GM21825 (cell line): ENCODE results near the gene ATRNL1.
A peak's percentile ranks its signal among the peaks of the same experiment; 100 is the strongest.
"Not testable (repeated sequence)": the region's sequence is repeated elsewhere in the genome, so short reads cannot be mapped to it uniquely, and the experiment has no call there.

Experiments
- ATAC-seq: cut with Tn5 transposase; IDR thresholded peaks from one replicate; pipeline ENCODE4 v1.9.1; 2021; ENCODE audit warnings: mild to moderate bottlenecking, moderate library complexity; ENCODE audit not compliant: unreplicated experiment

ATRNL1 gene

GRCh38 chr10:115209133-115209532 is 116.0 kb downstream of the ATRNL1 start:
- peak; percentile 49 for ATAC-seq

DNA sequence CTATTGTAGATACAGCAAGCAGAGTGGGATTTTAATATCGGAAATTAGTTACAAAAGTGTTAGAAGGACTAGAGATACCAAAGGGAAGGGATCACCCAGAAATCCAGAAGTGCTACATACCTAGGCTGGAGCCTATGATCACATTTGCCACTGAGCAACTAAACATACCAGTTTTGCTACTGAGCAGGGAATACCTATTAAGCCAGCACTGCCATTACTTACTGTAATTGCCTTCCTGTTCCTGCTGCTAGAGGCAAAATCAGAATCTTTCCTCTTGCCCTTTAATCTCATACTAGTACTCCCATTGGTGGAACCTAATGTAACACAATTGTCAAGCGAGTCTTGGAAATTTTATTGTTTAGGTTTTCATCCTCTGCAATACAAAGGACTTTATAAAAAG is 121.7 kb downstream of the ATRNL1 start:
- no peak for ATAC-seq

GRCh38 chr10:115219203-115219602 is 126.0 kb downstream of the ATRNL1 start:
- no peak for ATAC-seq

- no peak for ATAC-seq
Observed at GRCh38 chr10:115222039-115222438, 128.9 kb downstream of the ATRNL1 start.

- ATAC-seq: no peak
Observed at GRCh38 chr10:115239761-115240160, 146.6 kb downstream of the ATRNL1 start.

DNA sequence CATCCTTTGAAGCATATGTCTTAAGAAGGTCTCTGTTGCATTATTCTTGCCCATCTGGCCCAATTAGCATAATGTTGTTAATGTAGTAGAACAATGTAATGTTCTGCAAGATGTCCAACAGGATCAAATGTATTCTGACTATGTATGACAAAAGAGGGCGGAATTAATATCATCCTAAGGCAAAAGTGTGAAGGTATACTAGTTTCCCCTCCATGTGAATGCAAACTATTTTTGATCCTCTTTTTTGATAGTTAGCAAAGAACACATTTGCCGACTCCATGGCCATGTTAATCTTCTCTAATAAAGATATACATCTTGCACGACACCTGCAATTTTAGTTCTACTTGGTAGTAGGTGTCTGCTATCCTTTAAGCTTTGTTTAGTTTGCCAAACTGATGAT is 157.6 kb downstream of the ATRNL1 start:
- no peak for ATAC-seq

- not testable (repeated sequence) for ATAC-seq
Observed at GRCh38 chr10:115253765-115254164, 160.6 kb downstream of the ATRNL1 start.

DNA sequence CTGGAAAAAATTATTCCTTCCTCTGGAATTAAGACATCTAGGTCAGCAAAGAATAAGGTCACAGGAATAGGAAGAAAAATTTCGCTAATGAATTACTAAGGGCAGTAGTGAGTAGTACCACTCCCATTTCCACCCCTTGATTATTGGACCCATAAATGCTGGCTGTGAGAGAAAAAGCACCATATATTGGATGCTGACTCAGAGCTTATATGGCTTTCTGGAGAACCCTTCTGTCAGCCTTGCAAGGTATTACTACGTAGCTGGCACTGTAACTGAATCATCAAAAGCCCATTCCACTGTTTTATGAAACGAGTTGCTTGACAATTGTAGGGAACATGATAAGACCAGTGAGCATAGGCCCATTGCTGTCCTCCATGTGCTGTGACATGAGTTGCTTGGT is 179.3 kb downstream of the ATRNL1 start:
- no peak for ATAC-seq

- ATAC-seq: no peak
Observed at GRCh38 chr10:115278294-115278693, 185.1 kb downstream of the ATRNL1 start.

DNA sequence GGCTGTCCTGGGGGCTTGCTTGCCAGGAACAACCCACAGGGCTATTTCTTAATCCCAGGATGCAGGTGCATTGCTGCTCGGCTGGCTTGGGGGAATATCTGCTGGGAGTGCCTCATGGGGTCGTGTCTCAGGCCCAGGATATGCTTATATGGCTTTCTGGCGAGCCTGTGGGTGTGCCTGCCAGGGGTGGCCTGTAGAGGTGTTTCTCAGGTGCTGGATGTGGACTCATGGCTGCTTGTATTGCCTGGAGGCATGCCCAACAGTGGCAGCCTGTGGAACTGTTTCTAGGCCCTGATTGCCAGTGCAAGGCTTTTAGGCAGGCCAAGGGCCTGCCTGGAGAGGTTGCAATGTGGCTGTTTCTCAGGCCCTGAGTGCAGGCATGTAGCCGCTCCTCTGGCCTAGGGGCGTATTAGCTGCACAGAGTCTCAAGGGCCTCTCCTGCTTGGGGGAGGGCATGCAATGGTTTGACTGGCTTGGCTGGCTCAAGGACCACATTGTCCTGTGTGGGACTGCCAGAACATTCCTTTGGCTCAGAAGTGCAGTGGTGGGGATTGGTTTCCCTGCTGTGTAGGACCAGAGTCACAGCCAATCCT is 202.1 kb downstream of the ATRNL1 start:
- ATAC-seq: no peak

GRCh38 chr10:115300080-115300479 is 206.9 kb downstream of the ATRNL1 start:
- no peak for ATAC-seq

- ATAC-seq: not testable (repeated sequence)
Observed at GRCh38 chr10:115319669-115320068, 226.5 kb downstream of the ATRNL1 start.

DNA sequence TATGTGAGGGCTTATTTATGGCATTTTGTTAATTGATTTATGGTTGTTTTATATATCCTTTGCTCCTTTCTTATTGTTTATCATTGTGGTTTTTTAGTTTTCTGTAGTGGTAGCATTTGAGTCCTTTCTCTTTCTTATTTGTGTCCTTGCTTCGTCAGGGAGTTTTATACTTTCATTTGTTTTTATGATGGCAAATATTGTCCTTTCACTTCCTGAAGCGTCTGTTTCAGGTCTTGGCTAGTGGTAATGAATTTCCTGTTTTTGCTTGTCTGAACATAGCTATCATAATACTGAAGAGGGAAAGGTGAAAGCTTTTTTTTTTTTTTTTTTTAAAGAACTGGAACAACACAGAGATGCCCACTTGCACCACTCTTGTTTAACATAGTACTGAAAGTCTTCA is 228.2 kb downstream of the ATRNL1 start:
- ATAC-seq: no peak

DNA sequence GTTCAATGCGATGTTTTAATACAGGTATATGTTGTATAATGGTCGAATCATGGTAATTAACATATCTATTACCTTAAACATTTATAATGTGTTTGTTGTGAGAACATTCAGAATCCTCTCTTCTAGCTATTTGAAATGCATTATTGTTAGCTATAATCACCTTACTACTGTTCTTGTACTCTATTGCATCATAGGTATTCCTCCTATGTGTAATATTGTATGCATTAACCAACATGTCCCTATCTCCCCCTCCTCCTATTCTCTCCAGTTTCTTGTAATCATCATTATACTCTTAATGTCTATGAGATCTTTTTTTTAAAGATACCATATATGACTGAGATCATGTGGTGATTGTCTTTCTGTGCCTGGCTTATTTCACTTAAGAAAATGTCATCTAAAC is 235.2 kb downstream of the ATRNL1 start:
- ATAC-seq: no peak

DNA sequence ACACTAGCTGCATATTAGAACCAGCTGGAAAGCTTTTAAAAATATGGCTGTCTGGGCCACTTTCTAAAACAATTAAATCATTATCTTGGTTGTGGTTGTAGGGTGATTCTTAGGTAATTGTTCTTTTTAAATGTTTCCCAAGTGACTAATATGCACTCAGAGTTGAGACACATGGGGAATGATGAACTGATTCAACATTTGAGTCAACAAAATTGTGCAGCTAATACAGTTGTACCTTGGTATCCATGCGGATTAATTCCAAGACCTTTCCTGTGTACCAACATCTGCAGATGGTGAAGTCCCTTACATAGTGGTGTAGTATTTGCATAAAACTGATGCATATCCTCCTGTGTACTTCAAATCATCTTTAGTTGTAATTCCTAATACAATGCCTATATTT is 242.2 kb downstream of the ATRNL1 start:
- ATAC-seq: no peak

- ATAC-seq: peak; percentile 75
Observed at GRCh38 chr10:115355162-115355760, 262.1 kb downstream of the ATRNL1 start.

DNA sequence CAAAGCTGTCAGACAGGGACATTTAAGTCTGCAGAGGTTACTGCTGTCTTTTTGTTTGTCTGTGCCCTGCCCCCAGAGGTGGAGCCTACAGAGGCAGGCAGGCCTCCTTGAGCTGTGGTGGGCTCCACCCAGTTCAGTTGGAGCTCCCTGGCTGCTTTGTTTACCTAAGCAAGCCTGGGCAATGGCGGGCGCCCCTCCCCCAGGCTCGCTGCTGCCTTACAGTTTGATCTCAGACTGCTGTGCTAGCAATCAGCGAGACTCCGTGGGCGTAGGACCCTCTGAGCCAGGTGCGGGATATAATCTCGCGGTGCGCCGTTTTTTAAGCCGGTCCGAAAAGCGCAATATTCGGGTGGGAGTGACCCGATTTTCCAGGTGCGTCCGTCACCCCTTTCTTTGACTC is 274.8 kb downstream of the ATRNL1 start:
- ATAC-seq: not testable (repeated sequence)

GRCh38 chr10:115379064-115379463 is 285.9 kb downstream of the ATRNL1 start:
- ATAC-seq: no peak

- no peak for ATAC-seq
Observed at GRCh38 chr10:115384665-115385064, 291.5 kb downstream of the ATRNL1 start.

GRCh38 chr10:115390607-115391006 is 297.4 kb downstream of the ATRNL1 start:
- no peak for ATAC-seq

DNA sequence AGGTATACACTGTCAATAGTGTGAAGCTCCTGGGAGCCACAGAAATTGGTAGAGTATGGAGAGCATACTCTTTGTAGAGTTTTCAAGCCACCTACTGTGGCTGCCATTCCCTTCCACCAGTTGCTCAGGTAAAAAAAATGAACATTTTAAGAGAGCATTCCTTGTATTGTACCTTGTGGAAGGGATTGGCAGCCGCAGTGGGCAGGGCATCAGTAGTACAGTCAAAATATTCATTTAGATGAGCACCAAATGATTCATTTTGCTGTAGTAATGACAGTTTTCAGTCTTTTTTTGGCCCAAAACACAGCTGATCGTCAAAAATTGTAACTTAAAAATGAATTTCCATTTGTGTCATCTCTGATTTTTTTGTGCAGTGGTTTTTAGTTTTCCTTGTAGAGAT is 304.9 kb downstream of the ATRNL1 start:
- no peak for ATAC-seq

GRCh38 chr10:115402699-115403098 is 309.5 kb downstream of the ATRNL1 start:
- no peak for ATAC-seq

GRCh38 chr10:115405838-115406237 is 312.7 kb downstream of the ATRNL1 start:
- not testable (repeated sequence) for ATAC-seq
